Activated naive CD4-positive, alpha-beta T cell treated with anti-CD3 and anti-CD28 coated beads, Interleukin-2, amount 10 ng/mL, durations not matched to agents 7 days and 5 days (primary cell): ENCODE results near the gene DRGX.

Experiments
- CTCF ChIA-PET: fragments of 350-600 bp; sonication (Branson Sonifier 250); formaldehyde crosslinking; loops from one replicate; lab custom pipeline; 2021; ENCODE audit warnings: antibody characterized with exemption; lab: Charles Lee
- DNase-seq: peaks from one replicate; pipeline ENCODE4 v3.0.0-alpha.2; 2020
- H3K27ac Mint-ChIP-seq: one replicate; pipeline ENCODE4 v1.8.0; 2021; ENCODE audit warnings: mild to moderate bottlenecking, moderate library complexity, mixed read lengths
- H3K27me3 Mint-ChIP-seq: one replicate; pipeline ENCODE4 v1.8.0; 2021; ENCODE audit warnings: mild to moderate bottlenecking, mixed read lengths
- H3K36me3 Mint-ChIP-seq: one replicate; pipeline ENCODE4 v1.8.0; 2021; ENCODE audit warnings: mixed read lengths
- H3K4me1 Mint-ChIP-seq: one replicate; pipeline ENCODE4 v1.8.0; 2021; ENCODE audit warnings: mixed read lengths
- H3K4me3 Mint-ChIP-seq: one replicate; pipeline ENCODE4 v1.8.0; 2021; ENCODE audit warnings: mild to moderate bottlenecking, moderate library complexity, mixed read lengths
- H3K9me3 Mint-ChIP-seq: one replicate; pipeline ENCODE4 v1.8.0; 2021; ENCODE audit warnings: mixed read lengths

Gene DRGX

GRCh38 chr10:49344840-49345239 is 51.0 kb downstream of the DRGX start:
- Mint-ChIP-seq H3K27ac (no peak overlapping the region), H3K4me1 (no peaks in the 10 kb centered on the region), H3K4me3 (no peak overlapping the region), H3K36me3 (no peaks in the 10 kb centered on the region), H3K9me3 (no peaks in the 10 kb centered on the region), H3K27me3 (peaks cover 6% of the 10 kb centered on the region)
- CTCF ChIA-PET = no interaction called here
- no peak for DNase-seq

- CTCF ChIA-PET = no interaction called here
- H3K36me3 Mint-ChIP-seq = peaks cover 7% of the 10 kb centered on the region
- H3K4me1 Mint-ChIP-seq = peaks cover 13% of the 10 kb centered on the region
- no peak overlapping the region for H3K4me3 Mint-ChIP-seq
- no peak overlapping the region for H3K27ac Mint-ChIP-seq
- peaks cover 16% of the 10 kb centered on the region for H3K9me3 Mint-ChIP-seq
- DNase-seq = no peak
- peaks cover 6% of the 10 kb centered on the region for H3K27me3 Mint-ChIP-seq
Measured at GRCh38 chr10:49338604-49339003, 57.3 kb downstream of the DRGX start.

- Mint-ChIP-seq H3K4me3 (no peak overlapping the region), H3K4me1 (peaks cover 13% of the 10 kb centered on the region), H3K9me3 (peaks cover 16% of the 10 kb centered on the region), H3K36me3 (peaks cover 7% of the 10 kb centered on the region), H3K27me3 (no peaks in the 10 kb centered on the region), H3K27ac (peak overlapping the region; percentile 83)
- CTCF ChIA-PET = no interaction called here
- DNase-seq = no peak
Measured at GRCh38 chr10:49335364-49335972, 60.4 kb downstream of the DRGX start.

- Mint-ChIP-seq H3K27me3 (peaks cover 4% of the 10 kb centered on the region), H3K9me3 (peaks cover 16% of the 10 kb centered on the region), H3K4me3 (no peak overlapping the region), H3K27ac (peak overlapping the region; percentile 83), H3K36me3 (peaks cover 7% of the 10 kb centered on the region), H3K4me1 (peaks cover 13% of the 10 kb centered on the region)
- DNase-seq = no peak
- CTCF ChIA-PET = no interaction called here
Measured at GRCh38 chr10:49334964-49335363, 60.9 kb downstream of the DRGX start.

GRCh38 chr10:49333192-49333591 is 62.7 kb downstream of the DRGX start:
- DNase-seq = no peak
- CTCF ChIA-PET = no interaction called here
- Mint-ChIP-seq H3K4me3 (no peak overlapping the region), H3K27me3 (peaks cover 11% of the 10 kb centered on the region), H3K9me3 (peaks cover 16% of the 10 kb centered on the region), H3K36me3 (peaks cover 7% of the 10 kb centered on the region), H3K4me1 (peaks cover 13% of the 10 kb centered on the region), H3K27ac (no peak overlapping the region)

- Mint-ChIP-seq H3K36me3 (peaks cover 7% of the 10 kb centered on the region), H3K27me3 (peaks cover 11% of the 10 kb centered on the region), H3K9me3 (peaks cover 16% of the 10 kb centered on the region), H3K4me3 (no peak overlapping the region), H3K27ac (no peak overlapping the region), H3K4me1 (peaks cover 13% of the 10 kb centered on the region)
- DNase-seq = no peak
- CTCF ChIA-PET = no interaction called here
Measured at GRCh38 chr10:49332768-49333167, 63.1 kb downstream of the DRGX start.

- DNase-seq = no peak
- Mint-ChIP-seq H3K4me1 (peaks cover 13% of the 10 kb centered on the region), H3K9me3 (peaks cover 16% of the 10 kb centered on the region), H3K36me3 (peaks cover 7% of the 10 kb centered on the region), H3K27ac (no peak overlapping the region), H3K27me3 (peaks cover 14% of the 10 kb centered on the region), H3K4me3 (no peak overlapping the region)
- CTCF ChIA-PET = no interaction called here
Measured at GRCh38 chr10:49332333-49332732, 63.6 kb downstream of the DRGX start.

GRCh38 chr10:49331431-49331830 is 64.5 kb downstream of the DRGX start:
- peaks cover 13% of the 10 kb centered on the region for H3K4me1 Mint-ChIP-seq
- CTCF ChIA-PET = interaction anchor here (1.0 kb wide), 1 partner anchor 350 kb away, joined by 3 read pairs; no protein-coding TSS in a partner anchor
- peaks cover 7% of the 10 kb centered on the region for H3K36me3 Mint-ChIP-seq
- peaks cover 16% of the 10 kb centered on the region for H3K9me3 Mint-ChIP-seq
- H3K27me3 Mint-ChIP-seq = peaks cover 14% of the 10 kb centered on the region
- H3K27ac Mint-ChIP-seq = no peak overlapping the region
- no peak overlapping the region for H3K4me3 Mint-ChIP-seq
- DNase-seq = no peak

- Mint-ChIP-seq H3K27me3 (peaks cover 14% of the 10 kb centered on the region), H3K9me3 (peaks cover 6% of the 10 kb centered on the region), H3K36me3 (peaks cover 1% of the 10 kb centered on the region), H3K4me3 (no peak overlapping the region), H3K27ac (no peak overlapping the region), H3K4me1 (peaks cover 6% of the 10 kb centered on the region)
- DNase-seq = no peak
- CTCF ChIA-PET = no interaction called here
Measured at GRCh38 chr10:49330127-49330665, 65.7 kb downstream of the DRGX start.

GRCh38 chr10:49329146-49329505 is 66.8 kb downstream of the DRGX start:
- H3K4me3 Mint-ChIP-seq = no peak overlapping the region
- H3K9me3 Mint-ChIP-seq = no peaks in the 10 kb centered on the region
- no peaks in the 10 kb centered on the region for H3K36me3 Mint-ChIP-seq
- H3K4me1 Mint-ChIP-seq = no peaks in the 10 kb centered on the region
- no peak for DNase-seq
- H3K27ac Mint-ChIP-seq = no peak overlapping the region
- CTCF ChIA-PET = no interaction called here
- H3K27me3 Mint-ChIP-seq = peaks cover 14% of the 10 kb centered on the region

GRCh38 chr10:49328401-49329145 is 67.3 kb downstream of the DRGX start:
- no peak for DNase-seq
- Mint-ChIP-seq H3K27me3 (peaks cover 18% of the 10 kb centered on the region), H3K36me3 (no peaks in the 10 kb centered on the region), H3K9me3 (no peaks in the 10 kb centered on the region), H3K27ac (no peak overlapping the region), H3K4me3 (no peak overlapping the region), H3K4me1 (no peaks in the 10 kb centered on the region)
- CTCF ChIA-PET = no interaction called here

GRCh38 chr10:49327036-49327813 is 68.7 kb downstream of the DRGX start:
- no peak for DNase-seq
- Mint-ChIP-seq H3K36me3 (no peaks in the 10 kb centered on the region), H3K27me3 (peaks cover 24% of the 10 kb centered on the region), H3K4me1 (no peaks in the 10 kb centered on the region), H3K9me3 (no peaks in the 10 kb centered on the region), H3K27ac (no peak overlapping the region), H3K4me3 (no peak overlapping the region)
- CTCF ChIA-PET = no interaction called here

GRCh38 chr10:49325916-49326783 is 69.7 kb downstream of the DRGX start:
- H3K4me3 Mint-ChIP-seq = no peak overlapping the region
- H3K4me1 Mint-ChIP-seq = no peaks in the 10 kb centered on the region
- H3K27me3 Mint-ChIP-seq = peaks cover 24% of the 10 kb centered on the region
- CTCF ChIA-PET = no interaction called here
- H3K27ac Mint-ChIP-seq = no peak overlapping the region
- H3K9me3 Mint-ChIP-seq = no peaks in the 10 kb centered on the region
- no peaks in the 10 kb centered on the region for H3K36me3 Mint-ChIP-seq
- no peak for DNase-seq
